ENCODE results near the gene TBX5.

TBX5 gene

GRCh38 chr12:114401328-114402083 lies 4.4 kb downstream of the TBX5 start:
- no peaks in the 10 kb centered on the region for H3K9me2 ChIP-seq (replicated peaks; ENCODE audit: control insufficient read depth, low read length)
- no peaks in the 10 kb centered on the region for H3K79me2 ChIP-seq (ENCODE audit: control insufficient read depth, low read length)
- H3K27me3 ChIP-seq (ENCODE audit: control insufficient read depth, low read length), result 0 out of 2 replicates have a peak, but pooled peaks cover 3% of the 10 kb centered on the region
- no peaks in the 10 kb centered on the region for H3F3A ChIP-seq (ENCODE audit: control insufficient read depth, insufficient read depth)
- no peaks in the 10 kb centered on the region for H3K4me1 ChIP-seq (ENCODE audit: control insufficient read depth, low read length)
- no peak overlapping the region for H3K4me3 ChIP-seq (ENCODE audit: low read length)
- TF ChIP-seq CTCF (IDR thresholded peaks at IDR 0.05; ENCODE audit: low read depth, low read length, poor library complexity, severe bottlenecking) (no peak), EZH2phosphoT487 (IDR thresholded peaks at IDR 0.05; ENCODE audit: borderline replicate concordance, low read length) (no peak)
- H3K36me3 ChIP-seq (ENCODE audit: control insufficient read depth, low read length), result no peaks in the 10 kb centered on the region
- no peak overlapping the region for H3K27ac ChIP-seq (ENCODE audit: low read depth, low read length)
- no peaks in the 10 kb centered on the region for H4K20me1 ChIP-seq (ENCODE audit: control insufficient read depth, insufficient read depth, low read depth, low read length)
- no peaks in the 10 kb centered on the region for H3K9me3 ChIP-seq (ENCODE audit: control insufficient read depth, insufficient read depth, low read length)
- H3K4me2 ChIP-seq (ENCODE audit: low read length), result no peak overlapping the region

GRCh38 chr12:114400925-114401324 lies 5.0 kb downstream of the TBX5 start:
- Histone ChIP-seq H3F3A (ENCODE audit: control insufficient read depth, insufficient read depth) (no peaks in the 10 kb centered on the region), H3K4me3 (ENCODE audit: low read length) (no peak overlapping the region), H4K20me1 (ENCODE audit: control insufficient read depth, insufficient read depth, low read depth, low read length) (no peaks in the 10 kb centered on the region), H3K79me2 (ENCODE audit: control insufficient read depth, low read length) (no peaks in the 10 kb centered on the region), H3K9me3 (ENCODE audit: control insufficient read depth, insufficient read depth, low read length) (no peaks in the 10 kb centered on the region), H3K4me1 (ENCODE audit: control insufficient read depth, low read length) (no peaks in the 10 kb centered on the region), H3K27ac (ENCODE audit: low read depth, low read length) (no peak overlapping the region), H3K27me3 (ENCODE audit: control insufficient read depth, low read length) (0 out of 2 replicates have a peak, but pooled peaks cover 3% of the 10 kb centered on the region), H3K9me2 (replicated peaks; ENCODE audit: control insufficient read depth, low read length) (no peaks in the 10 kb centered on the region), H3K4me2 (ENCODE audit: low read length) (no peak overlapping the region), H3K36me3 (ENCODE audit: control insufficient read depth, low read length) (no peaks in the 10 kb centered on the region)
- TF ChIP-seq CTCF (IDR thresholded peaks at IDR 0.05; ENCODE audit: low read depth, low read length, poor library complexity, severe bottlenecking) (no peak), EZH2phosphoT487 (IDR thresholded peaks at IDR 0.05; ENCODE audit: borderline replicate concordance, low read length) (no peak)

GRCh38 chr12:114400361-114400811 lies 5.6 kb downstream of the TBX5 start:
- Histone ChIP-seq H3K9me2 (replicated peaks; ENCODE audit: control insufficient read depth, low read length) (no peaks in the 10 kb centered on the region), H3K9me3 (ENCODE audit: control insufficient read depth, insufficient read depth, low read length) (no peaks in the 10 kb centered on the region), H3K4me2 (ENCODE audit: low read length) (no peak overlapping the region), H3K27me3 (ENCODE audit: control insufficient read depth, low read length) (peaks cover 5% of the 10 kb centered on the region; the same call in 1 of the 2 replicates), H3K36me3 (ENCODE audit: control insufficient read depth, low read length) (no peaks in the 10 kb centered on the region), H3K4me3 (ENCODE audit: low read length) (no peak overlapping the region), H3K27ac (ENCODE audit: low read depth, low read length) (no peak overlapping the region), H4K20me1 (ENCODE audit: control insufficient read depth, insufficient read depth, low read depth, low read length) (no peaks in the 10 kb centered on the region), H3K79me2 (ENCODE audit: control insufficient read depth, low read length) (no peaks in the 10 kb centered on the region), H3K4me1 (ENCODE audit: control insufficient read depth, low read length) (no peaks in the 10 kb centered on the region), H3F3A (ENCODE audit: control insufficient read depth, insufficient read depth) (no peaks in the 10 kb centered on the region)
- no peak for TF ChIP-seq CTCF (IDR thresholded peaks at IDR 0.05; ENCODE audit: low read depth, low read length, poor library complexity, severe bottlenecking)
- TF ChIP-seq EZH2phosphoT487 (IDR thresholded peaks at IDR 0.05; ENCODE audit: borderline replicate concordance, low read length), result no peak

Measured in DOHH2 (cell line).